ENCODE data around the gene OPN3. TPM values are rescaled to one million over a fixed set of nuclear protein-coding genes. Genes with fewer than 3 reads are reported as not detected.

Gene OPN3
- total and polyA plus RNA-seq, 9 of the 15 experiments (the other 6 are each of a cell fraction or from before 2014, with no cell fraction given), result 4.2 to 34.6 (median 17.0) TPM

DNA sequence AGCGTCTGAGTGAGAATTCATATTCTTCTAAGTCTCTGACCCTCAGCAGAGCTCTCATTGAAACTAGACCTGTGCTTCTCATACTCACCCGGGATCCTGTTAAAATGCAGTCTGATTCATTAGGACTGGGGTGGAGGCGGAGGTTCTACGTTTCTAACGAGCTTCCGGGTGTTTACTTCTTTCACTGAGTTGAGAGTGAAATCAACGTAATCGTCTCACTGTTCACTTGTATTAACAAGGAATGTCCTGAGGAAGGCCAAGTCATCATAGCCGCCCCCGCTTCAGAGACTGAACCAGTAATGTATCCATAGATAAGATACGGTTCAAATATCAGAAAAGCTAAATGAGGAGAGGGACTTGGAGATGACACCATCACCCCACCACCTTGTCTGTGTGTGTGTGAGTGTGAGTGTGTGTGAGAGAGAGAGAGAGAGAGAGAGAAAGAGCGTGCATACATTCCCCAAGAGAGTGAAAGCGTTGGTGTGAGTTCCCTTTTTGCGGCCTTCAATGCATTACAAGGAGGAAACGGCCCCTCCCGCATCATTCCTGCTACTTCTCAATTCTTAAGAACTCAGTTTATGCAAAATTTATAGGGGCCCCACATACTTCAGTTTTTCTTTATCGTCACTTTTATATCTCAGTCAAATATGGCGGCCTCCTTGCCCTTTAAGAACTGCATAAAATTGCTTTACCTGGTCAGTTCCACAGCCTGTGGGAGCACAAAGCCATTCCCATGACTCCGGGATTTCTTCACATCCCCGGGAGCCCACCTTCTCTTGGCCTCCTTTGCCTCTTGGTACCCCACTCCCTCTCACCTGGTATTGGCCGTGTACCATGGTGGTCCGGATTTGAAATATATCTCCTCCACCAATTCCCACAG lies 88.2 kb downstream of the OPN3 start (continued):
- TF ChIP-seq, protein P1, sequence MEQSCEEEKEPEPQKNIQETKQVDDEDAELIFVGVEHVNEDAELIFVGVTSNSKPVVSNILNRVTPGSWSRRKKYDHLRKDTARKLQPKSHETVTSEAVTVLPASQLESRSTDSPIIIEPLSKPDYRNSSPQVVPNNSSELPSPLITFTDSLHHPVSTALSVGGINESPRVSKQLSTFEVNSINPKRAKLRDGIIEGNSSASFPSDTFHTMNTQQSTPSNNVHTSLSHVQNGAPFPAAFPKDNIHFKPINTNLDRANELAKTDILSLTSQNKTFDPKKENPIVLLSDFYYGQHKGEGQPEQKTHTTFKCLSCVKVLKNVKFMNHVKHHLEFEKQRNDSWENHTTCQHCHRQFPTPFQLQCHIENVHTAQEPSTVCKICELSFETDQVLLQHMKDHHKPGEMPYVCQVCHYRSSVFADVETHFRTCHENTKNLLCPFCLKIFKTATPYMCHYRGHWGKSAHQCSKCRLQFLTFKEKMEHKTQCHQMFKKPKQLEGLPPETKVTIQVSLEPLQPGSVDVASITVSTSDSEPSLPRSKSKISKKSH (CRISPR knock-in tag; IDR thresholded peaks at IDR 0.05), result no peak
- TF ChIP-seq BRD9 (IDR thresholded peaks at IDR 0.05; ENCODE audit: low read depth, partially characterized antibody), result peak; percentile 69
- TF ChIP-seq ZNF79 (CRISPR knock-in tag; IDR thresholded peaks at IDR 0.05; ENCODE audit: low read depth), result 0 out of 2 replicates have a peak, but pooled peaks have one; percentile 21

DNA sequence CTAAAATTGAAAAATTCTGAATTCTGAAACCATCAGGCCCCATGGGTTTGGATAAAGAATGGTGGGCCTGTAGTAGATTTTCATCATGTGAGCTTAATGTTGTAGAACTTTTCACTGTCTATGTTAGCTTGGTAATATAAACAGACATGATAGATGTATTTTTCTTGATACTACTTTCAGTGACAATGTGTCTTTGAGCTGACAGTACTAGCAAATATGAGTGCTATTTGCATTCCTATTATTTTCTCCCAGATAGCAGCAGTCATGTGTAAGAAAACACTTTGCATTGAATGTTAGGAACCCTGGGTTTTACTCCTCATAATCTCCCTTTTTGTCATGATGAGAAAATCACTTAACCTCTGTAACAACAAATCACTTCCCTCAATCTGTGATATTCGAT lies 89.9 kb downstream of the OPN3 start:
- no peak for ATAC-seq
- ChIA-PET CTCF (ENCODE audit: low intra/inter-chr PET ratio) (no interaction called here), POLR2A (interaction anchor here (1.0 kb wide), 1 partner anchor 13 kb away, joined by 3 read pairs; no protein-coding TSS in a partner anchor)
- no peaks in the 10 kb centered on the region for H3K9me3 ChIP-seq (replicated peaks; ENCODE audit: control insufficient read depth, insufficient read depth, low read depth, low read length)
- H3K9me1 ChIP-seq (ENCODE audit: control insufficient read depth, insufficient read depth, low read length), result no peaks in the 10 kb centered on the region
- DNase-seq (ENCODE audit: extremely low read depth in 1 of 4, low spot score in 3 of 4), result no peak
- intact Hi-C loops (cut with micrococcal nuclease), result no loop called here
- H3K4me2 ChIP-seq (ENCODE audit: insufficient read depth, low read length), result no peak overlapping the region
- H3K9ac ChIP-seq (ENCODE audit: insufficient read depth in 1 of 2, low read depth in 2 of 2, low read length in 2 of 2), result no peak overlapping the region
- peaks cover 0 to 9% of the 10 kb centered on the region in 2 experiments; a peak in 2 of 5 replicates for H3K4me1 ChIP-seq (replicated peaks in 1 of 2; ENCODE audit: control insufficient read depth in 2 of 2, insufficient read depth in 2 of 2, low read length in 2 of 2)
- H3K79me2 ChIP-seq (ENCODE audit: control insufficient read depth, insufficient read depth, low read length), result no peaks in the 10 kb centered on the region
- WGBS (ENCODE audit: insufficient coverage, low coverage, missing lambda C conversion rate), result 12% methylated on average over 1 of the region's 1 CpG
- H4K20me1 ChIP-seq (replicated peaks; ENCODE audit: control insufficient read depth, insufficient read depth, low read length), result no peaks in the 10 kb centered on the region
- H3K27ac ChIP-seq (ENCODE audit: extremely low read depth, low read depth, low read length), result no peak overlapping the region
- H3K27me3 ChIP-seq (ENCODE audit: control insufficient read depth in 2 of 2, insufficient read depth in 2 of 2, low read length in 2 of 2), result no peaks in the 10 kb centered on the region
- in situ Hi-C loops (cut with MboI), result loop anchor here (5.0 kb wide), 1 partner anchor 42 kb away; no protein-coding TSS in a partner anchor
- BruUV-seq (replicated peaks), result no TSS peak
- H3K36me3 ChIP-seq (ENCODE audit: control insufficient read depth, insufficient read depth, low read length), result no peaks in the 10 kb centered on the region
- H2AFZ ChIP-seq (ENCODE audit: low read depth, low read length), result no peak overlapping the region
- TF ChIP-seq CREM (IDR thresholded peaks at IDR 0.05; ENCODE audit: low read depth) (no peak), GTF2E2 (tag; IDR thresholded peaks at IDR 0.05) (0 out of 2 replicates have a peak, but pooled peaks have one; percentile 5)
- no peak overlapping the region for H3K4me3 ChIP-seq
- FAIRE-seq, result no peak
